DND-41 (cell line): ENCODE results near the gene POTEM.
"Not testable (repeated sequence)": the region's sequence is repeated elsewhere in the genome, so short reads cannot be mapped to it uniquely, and the experiment has no call there.

Experiments
- CTCF ChIP-seq: IDR thresholded peaks from 2 replicates; pipeline ENCODE4 v1.5.1; 2012; ENCODE audit warnings: borderline replicate concordance, low read length, moderate library complexity, mild to moderate bottlenecking; ENCODE audit not compliant: poor library complexity, severe bottlenecking; ENCODE audit errors: extremely low read depth
- EZH2 ChIP-seq: IDR thresholded peaks from 3 replicates; pipeline ENCODE4 v1.6.1; 2012; ENCODE audit warnings: borderline replicate concordance, low read depth, mild to moderate bottlenecking, moderate library complexity, low read length, inconsistent platforms; ENCODE audit not compliant: severe bottlenecking

- TF ChIP-seq CTCF, EZH2: not testable (repeated sequence)
These were observed 60.7 kb downstream of the POTEM start for GRCh38 chr14:19027895-19028294.
